Ovary (tissue), 9 donors: ENCODE measurements around the gene CTCFL. TPM values are rescaled to one million over a fixed set of nuclear protein-coding genes. Genes with fewer than 3 reads are reported as not detected.

Source experiments
- DNase-seq, 5 donors: peaks; one replicate each; pipeline ENCODE4 v3.0.0-alpha.2; 2019 to 2020
- H3K27ac ChIP-seq, 2 donors: fragments of 200-600 bp; one replicate each; pipeline versions ENCODE4 v1.5.1 to v1.8.0; 2019 to 2022
- H3K27me3 ChIP-seq: fragments of 200-600 bp; one replicate; pipeline ENCODE4 v1.8.0; 2022
- H3K36me3 ChIP-seq: fragments of 200-600 bp; sonication (generic); one replicate; pipeline ENCODE4 v1.5.1; 2019
- H3K4me1 ChIP-seq: one replicate; pipeline ENCODE4 v1.8.1; 2013; ENCODE audit warnings: mild to moderate bottlenecking, moderate library complexity; ENCODE audit not compliant: insufficient read depth
- H3K4me3 ChIP-seq: fragments of 200-600 bp; sonication (generic); one replicate; pipeline ENCODE4 v1.5.1; 2017
- H3K9me3 ChIP-seq, 2 donors: fragments of 200-600 bp in 1 of 2; sonication (generic) in 1 of 2; one replicate each; pipeline versions ENCODE4 v1.5.1 to v1.8.1; 2013 to 2019; ENCODE audit warnings: mild to moderate bottlenecking in 1 of 2, moderate library complexity in 1 of 2
- EP300 ChIP-seq: sonication (generic); formaldehyde crosslinking; IDR thresholded peaks from one replicate; pipeline ENCODE4 v1.6.1; 2017; ENCODE audit warnings: antibody characterized with exemption
- POLR2A ChIP-seq: fragments of 450-650 bp; IDR thresholded peaks from one replicate; pipeline ENCODE4 v1.6.1; 2017; ENCODE audit warnings: antibody characterized with exemption, mild to moderate bottlenecking, moderate library complexity
- WGBS, 3 donors: extraction: QIAGEN DNeasy Blood & Tissue Kit in 1 of 3; methylation state at CpG; one replicate each; pipeline versions ENCODE4 v1.1.5 to v1.1.7; 2013 to 2017; 5-methylcytosine and 5-hydroxymethylcytosine counted together
- intact Hi-C, 4 donors: fragments of 100-400 bp; cut with DNase I; formaldehyde crosslinking; loops; one replicate each; pipeline versions ENCODE4 v1.11.0 to v1.15.1; 2022 to 2023
- polyA plus RNA-seq, 2 donors: library from polyadenylated mRNA; stranded (reverse); fragments of 200-250 nt in 1 of 2; fragments of 350-450 nt in 1 of 2; fragmentation: Illumina TruSeq in 1 of 2; extraction: RNeasy Lipid Tissue Mini Kit (QIAGEN cat#74804) in 1 of 2; gene quantifications; one replicate each; pipeline ENCODE4 v1.2.3, GENCODE V29; 2013 to 2014
- total RNA-seq, 7 donors: library from RNA; depleted of rRNA in 2 of 7; stranded (reverse); fragments of >200 nt in 2 of 7; fragmentation: NEBNext Ultra II Directional in 3 of 7; extraction: Animal tissue kit (Norgen Biotek cat#: 25700) in 3 of 7; gene quantifications; one replicate each; pipeline versions ENCODE4 v1.1.0 to v1.2.4, GENCODE V29; 2016 to 2023
- TF ChIP-seq, protein P1 (sequence below), 3 donors: fragments of 450-650 bp in 2 of 3; fragments of 200-600 bp in 1 of 3; IDR thresholded peaks; one replicate each; pipeline versions ENCODE4 v1.5.1 to v1.8.0; 2016 to 2022; ENCODE audit warnings: antibody characterized with exemption in 3 of 3, mild to moderate bottlenecking in 1 of 3
- donor health status: DM: no; HTN: no; CAD: no; lungs with moderate emphysema.
- donor health status: DM: no; HTN: no; CAD: no.
- donor health status: Bipolar disorder and iron deficiency.
- donor health status: DM: yes; HTN: yes; CAD: no.
- donor health status: DM: no; HTN: no; CAD: no.
- donor health status: DM: yes; HTN: yes; CAD: no.

The CTCFL gene
- total and polyA plus RNA-seq, 9 donors = 0.01 to 0.92 (median 0.17) TPM; not detected in 5

- Histone ChIP-seq H3K27ac (no peak overlapping the region), H3K9me3 (no peaks in the 10 kb centered on the region), H3K4me1 (no peaks in the 10 kb centered on the region), H3K27me3 (no peaks in the 10 kb centered on the region), H3K36me3 (no peaks in the 10 kb centered on the region), H3K4me3 (no peak overlapping the region)
- TF ChIP-seq POLR2A (no peak), EP300 (no peak)
- TF ChIP-seq, protein P1, sequence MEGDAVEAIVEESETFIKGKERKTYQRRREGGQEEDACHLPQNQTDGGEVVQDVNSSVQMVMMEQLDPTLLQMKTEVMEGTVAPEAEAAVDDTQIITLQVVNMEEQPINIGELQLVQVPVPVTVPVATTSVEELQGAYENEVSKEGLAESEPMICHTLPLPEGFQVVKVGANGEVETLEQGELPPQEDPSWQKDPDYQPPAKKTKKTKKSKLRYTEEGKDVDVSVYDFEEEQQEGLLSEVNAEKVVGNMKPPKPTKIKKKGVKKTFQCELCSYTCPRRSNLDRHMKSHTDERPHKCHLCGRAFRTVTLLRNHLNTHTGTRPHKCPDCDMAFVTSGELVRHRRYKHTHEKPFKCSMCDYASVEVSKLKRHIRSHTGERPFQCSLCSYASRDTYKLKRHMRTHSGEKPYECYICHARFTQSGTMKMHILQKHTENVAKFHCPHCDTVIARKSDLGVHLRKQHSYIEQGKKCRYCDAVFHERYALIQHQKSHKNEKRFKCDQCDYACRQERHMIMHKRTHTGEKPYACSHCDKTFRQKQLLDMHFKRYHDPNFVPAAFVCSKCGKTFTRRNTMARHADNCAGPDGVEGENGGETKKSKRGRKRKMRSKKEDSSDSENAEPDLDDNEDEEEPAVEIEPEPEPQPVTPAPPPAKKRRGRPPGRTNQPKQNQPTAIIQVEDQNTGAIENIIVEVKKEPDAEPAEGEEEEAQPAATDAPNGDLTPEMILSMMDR (IDR thresholded peaks at IDR 0.05) = no peak
- intact Hi-C loops = no loop called here
- WGBS, 3 donors = 27 to 45% (median 32%) methylated on average over 8 of the region's 8 CpGs
- no peak for DNase-seq
Observed at GRCh38 chr20:57570920-57571319, 46.0 kb upstream of the CTCFL start.

GRCh38 chr20:57570145-57570850 lies 45.4 kb upstream of the CTCFL start:
- no peaks in the 10 kb centered on the region for H3K36me3 ChIP-seq
- intact Hi-C loops = no loop called here
- H3K4me1 ChIP-seq = no peaks in the 10 kb centered on the region
- TF ChIP-seq, protein P1 (IDR thresholded peaks at IDR 0.05) = no peak
- TF ChIP-seq POLR2A (no peak), EP300 (no peak)
- H3K27me3 ChIP-seq = no peaks in the 10 kb centered on the region
- H3K4me3 ChIP-seq = no peak overlapping the region
- WGBS, 3 donors = 73 to 78% (median 74%) methylated on average over 20 of the region's 20 CpGs
- no peak overlapping the region for H3K27ac ChIP-seq
- no peaks in the 10 kb centered on the region for H3K9me3 ChIP-seq
- DNase-seq = no peak

DNA sequence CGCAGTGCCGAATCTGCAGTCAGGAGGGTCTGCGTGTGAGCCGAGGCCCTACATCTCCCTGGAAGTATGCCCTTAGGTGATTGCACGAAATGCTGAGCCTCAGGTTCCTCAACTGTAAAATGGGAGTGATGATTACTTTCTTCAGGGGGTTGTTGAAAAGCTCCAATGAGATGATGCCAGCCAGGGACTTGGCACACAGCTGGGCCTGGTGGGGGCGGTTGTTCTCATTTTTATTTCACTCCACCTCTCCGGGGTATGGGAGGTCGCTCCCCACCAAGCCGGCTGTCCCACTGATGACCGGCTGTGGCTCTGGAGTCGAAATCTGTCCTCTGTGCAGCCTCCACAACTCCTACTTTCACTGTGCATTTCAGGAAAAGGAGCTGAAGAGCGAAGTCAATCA lies 44.0 kb upstream of the CTCFL start:
- no peaks in the 10 kb centered on the region for H3K4me1 ChIP-seq
- H3K9me3 ChIP-seq = no peaks in the 10 kb centered on the region
- TF ChIP-seq POLR2A = no peak
- no peak for DNase-seq
- H3K4me3 ChIP-seq = no peak overlapping the region
- WGBS, 3 donors = 87 to 91% (median 90%) methylated on average over 12 of the region's 12 CpGs
- H3K27me3 ChIP-seq = no peaks in the 10 kb centered on the region
- no peaks in the 10 kb centered on the region for H3K36me3 ChIP-seq
- intact Hi-C loops = no loop called here
- no peak overlapping the region for H3K27ac ChIP-seq

- H3K27me3 ChIP-seq = no peaks in the 10 kb centered on the region
- TF ChIP-seq POLR2A (no peak), EP300 (no peak)
- TF ChIP-seq, protein P1 (IDR thresholded peaks at IDR 0.05) = no peak
- no peak overlapping the region for H3K27ac ChIP-seq
- 66 to 74% (median 67%) methylated on average over 13 of the region's 13 CpGs for WGBS, 3 donors
- no peaks in the 10 kb centered on the region for H3K4me1 ChIP-seq
- H3K36me3 ChIP-seq = no peaks in the 10 kb centered on the region
- no peaks in the 10 kb centered on the region for H3K9me3 ChIP-seq
- H3K4me3 ChIP-seq = no peak overlapping the region
- intact Hi-C loops = no loop called here
- no peak for DNase-seq
Observed at GRCh38 chr20:57568088-57568896, 43.4 kb upstream of the CTCFL start.
